ENCODE measurements around the gene SNAP29. TPM values are rescaled to one million over a fixed set of nuclear protein-coding genes. Genes with fewer than 3 reads are reported as not detected.
A peak's percentile ranks its signal among the peaks of the same experiment; 100 is the strongest.

SNAP29 gene
- total and polyA plus RNA-seq, 3 experiments from 2014 or later, result 21.9 to 26.0 (median 23.3) TPM

DNA sequence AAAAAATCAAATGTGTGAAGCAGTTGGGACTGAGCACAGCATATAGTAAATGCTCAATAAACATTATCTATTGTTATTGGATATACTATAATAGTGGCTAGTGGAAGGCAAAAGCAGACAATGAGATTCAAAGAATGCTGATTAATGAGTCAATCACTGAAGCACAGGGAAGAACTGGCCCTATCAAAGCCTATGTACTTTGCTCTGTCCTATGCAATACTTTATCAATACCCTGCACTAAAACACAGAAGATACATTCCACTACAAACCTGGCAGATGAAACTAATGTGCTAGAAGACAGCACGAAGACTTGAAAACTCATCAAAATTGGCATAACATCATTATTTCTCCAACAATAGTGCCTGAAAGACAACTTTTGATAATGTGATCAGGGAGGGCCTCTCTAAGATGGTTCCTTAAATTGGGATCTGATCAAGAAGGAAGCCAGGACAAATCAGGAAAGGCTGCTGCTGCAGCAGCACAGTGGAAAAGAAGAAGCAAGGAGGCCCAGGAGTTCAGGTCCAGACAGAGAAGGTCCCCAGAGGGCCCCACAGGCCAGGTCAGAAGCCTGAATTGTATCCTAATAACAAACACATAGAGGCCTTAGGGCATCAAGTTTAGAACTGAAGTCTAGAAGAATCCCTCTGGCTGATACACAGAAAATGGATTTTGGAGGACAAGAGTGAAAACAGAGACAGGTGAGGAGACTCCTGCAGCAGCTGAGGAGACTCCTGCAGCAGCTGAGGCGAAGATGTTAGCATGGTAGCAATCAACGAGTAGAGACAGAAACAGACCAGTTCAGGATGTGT lies 18.8 kb upstream of the SNAP29 start:
- CTCF ChIA-PET, result no interaction called here

DNA sequence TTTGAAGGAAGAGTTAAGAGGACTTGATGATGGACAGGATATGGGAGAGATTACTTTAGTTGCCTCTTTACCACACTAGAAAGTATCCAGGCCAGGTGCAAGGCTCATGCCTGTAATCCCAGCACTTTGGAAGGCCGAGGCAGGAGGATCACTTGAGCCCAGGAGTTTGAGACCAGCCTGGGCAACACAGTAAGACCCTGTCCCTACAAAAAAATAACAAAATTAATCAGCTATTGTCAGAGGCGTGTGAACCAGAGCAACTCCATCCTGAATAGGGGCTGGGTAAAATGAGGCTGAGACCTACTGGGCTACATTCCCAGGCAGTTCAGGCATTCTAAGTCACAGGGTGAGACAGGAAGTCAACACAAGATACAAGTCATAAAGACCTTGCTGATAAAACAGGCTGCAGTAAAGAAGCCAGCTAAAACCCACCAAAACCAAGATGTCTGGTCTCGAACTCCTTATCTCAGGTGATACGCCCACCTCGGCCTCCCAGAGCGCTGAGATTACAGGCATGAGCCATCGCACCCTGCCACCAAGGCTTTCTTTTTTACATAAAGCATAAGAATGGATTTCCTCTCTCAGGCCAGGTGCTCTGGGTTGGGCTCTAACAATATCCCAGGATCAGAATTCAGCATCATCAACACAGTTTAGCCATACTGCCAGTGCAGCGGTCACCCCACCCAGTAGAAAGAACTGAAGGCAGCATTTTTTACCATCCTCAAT lies 18.0 kb upstream of the SNAP29 start:
- H3K27me3 ChIP-seq (ENCODE audit: insufficient read depth, low read length, poor library complexity, severe bottlenecking), result no peaks in the 10 kb centered on the region
- DNase-seq, result no peak
- H3K4me1 ChIP-seq (ENCODE audit: insufficient read depth, low read length), result peaks cover 22% of the 10 kb centered on the region
- POLR2A ChIA-PET, result interaction anchor here (0.6 kb wide), 1 partner anchor 31 kb away, joined by 3 read pairs; no protein-coding TSS in a partner anchor
- H3K27ac ChIP-seq (ENCODE audit: low read depth, low read length), result no peak overlapping the region
- CTCF ChIA-PET, result no interaction called here
- Mint-ChIP-seq H3K4me3 (peak overlapping the region in 3 of 7 donors; percentile 3 to 77 (median 4)), H3K27me3 (no peaks in the 10 kb centered on the region), H3K27ac (peak overlapping the region in 5 of 8 donors; percentile 17 to 52 (median 31)), H3K36me3 (peaks cover 0 to 6% (median 2%) of the 10 kb centered on the region in 3 donors), H3K9me3 (no peaks in the 10 kb centered on the region), H3K4me1 (peaks cover 53 to 75% (median 60%) of the 10 kb centered on the region in 3 donors)
- no peaks in the 10 kb centered on the region for H3K36me3 ChIP-seq (ENCODE audit: insufficient read depth, low read length)
- H3K9me3 ChIP-seq (ENCODE audit: low read length), result no peaks in the 10 kb centered on the region
- H3K4me3 ChIP-seq (ENCODE audit: low read length), result no peak overlapping the region

More for the DNA sequence above, 18.8 kb upstream of the SNAP29 start:
- Histone ChIP-seq H3K27ac (ENCODE audit: low read depth, low read length) (no peak overlapping the region), H3K9me3 (ENCODE audit: low read length) (no peaks in the 10 kb centered on the region), H3K36me3 (ENCODE audit: insufficient read depth, low read length) (no peaks in the 10 kb centered on the region), H3K4me1 (ENCODE audit: insufficient read depth, low read length) (peaks cover 16% of the 10 kb centered on the region), H3K4me3 (ENCODE audit: low read length) (no peak overlapping the region), H3K27me3 (ENCODE audit: insufficient read depth, low read length, poor library complexity, severe bottlenecking) (no peaks in the 10 kb centered on the region)
- DNase-seq, result no peak
- POLR2A ChIA-PET, result interaction anchor here (0.6 kb wide), 1 partner anchor 31 kb away, joined by 3 read pairs; no protein-coding TSS in a partner anchor
- H3K36me3 Mint-ChIP-seq, result peaks cover 0 to 6% (median 2%) of the 10 kb centered on the region in 3 donors
- H3K4me3 Mint-ChIP-seq, result peak overlapping the region in 1 of 7 donors; percentile 3
- peaks cover 45 to 68% (median 55%) of the 10 kb centered on the region in 3 donors for H3K4me1 Mint-ChIP-seq
- no peaks in the 10 kb centered on the region for H3K27me3 Mint-ChIP-seq
- peak overlapping the region in 5 of 8 donors; percentile 17 to 38 (median 31) for H3K27ac Mint-ChIP-seq
- no peaks in the 10 kb centered on the region for H3K9me3 Mint-ChIP-seq

GRCh38 chr22:20843501-20843900 lies 15.3 kb upstream of the SNAP29 start:
- Histone ChIP-seq H3K9me3 (ENCODE audit: low read length) (no peaks in the 10 kb centered on the region), H3K27ac (ENCODE audit: low read depth, low read length) (no peak overlapping the region), H3K36me3 (ENCODE audit: insufficient read depth, low read length) (no peaks in the 10 kb centered on the region), H3K27me3 (ENCODE audit: insufficient read depth, low read length, poor library complexity, severe bottlenecking) (no peaks in the 10 kb centered on the region), H3K4me1 (ENCODE audit: insufficient read depth, low read length) (peaks cover 22% of the 10 kb centered on the region), H3K4me3 (ENCODE audit: low read length) (no peak overlapping the region)
- ChIA-PET CTCF (no interaction called here), POLR2A (no interaction called here)
- Mint-ChIP-seq H3K27ac (peak overlapping the region in 2 of 8 donors; percentile 2 to 19), H3K27me3 (no peaks in the 10 kb centered on the region), H3K36me3 (peaks cover 0 to 2% (median 1%) of the 10 kb centered on the region in 3 donors), H3K4me3 (no peak overlapping the region), H3K9me3 (no peaks in the 10 kb centered on the region), H3K4me1 (peaks cover 51 to 74% (median 57%) of the 10 kb centered on the region in 3 donors)
- no peak for DNase-seq

GRCh38 chr22:20844055-20845037 lies 14.5 kb upstream of the SNAP29 start:
- Histone ChIP-seq H3K27me3 (ENCODE audit: insufficient read depth, low read length, poor library complexity, severe bottlenecking) (no peaks in the 10 kb centered on the region), H3K4me3 (ENCODE audit: low read length) (no peak overlapping the region), H3K9me3 (ENCODE audit: low read length) (no peaks in the 10 kb centered on the region), H3K4me1 (ENCODE audit: insufficient read depth, low read length) (peaks cover 22% of the 10 kb centered on the region), H3K36me3 (ENCODE audit: insufficient read depth, low read length) (no peaks in the 10 kb centered on the region), H3K27ac (ENCODE audit: low read depth, low read length) (no peak overlapping the region)
- Mint-ChIP-seq H3K4me1 (peaks cover 58 to 77% (median 58%) of the 10 kb centered on the region in 3 donors), H3K27me3 (no peaks in the 10 kb centered on the region), H3K27ac (peak overlapping the region in 3 of 8 donors; percentile 2 to 18 (median 4)), H3K4me3 (no peak overlapping the region), H3K9me3 (no peaks in the 10 kb centered on the region), H3K36me3 (peaks cover 0 to 3% (median 1%) of the 10 kb centered on the region in 3 donors)
- DNase-seq, result no peak
- CTCF ChIA-PET, result no interaction called here
- POLR2A ChIA-PET, result no interaction called here

- H3K9me3 ChIP-seq (ENCODE audit: low read length), result no peaks in the 10 kb centered on the region
- ChIA-PET POLR2A (interaction anchor here (0.7 kb wide), 1 partner anchor 9 kb away, joined by 6 read pairs; no protein-coding TSS in a partner anchor), CTCF (no interaction called here)
- Mint-ChIP-seq H3K9me3 (no peaks in the 10 kb centered on the region), H3K4me1 (peaks cover 40 to 60% (median 47%) of the 10 kb centered on the region in 3 donors), H3K36me3 (peaks cover 0 to 1% (median 1%) of the 10 kb centered on the region in 3 donors), H3K4me3 (no peak overlapping the region), H3K27ac (peak overlapping the region in 1 of 8 donors; percentile 50), H3K27me3 (no peaks in the 10 kb centered on the region)
- no peak overlapping the region for H3K4me3 ChIP-seq (ENCODE audit: low read length)
- no peak for DNase-seq
- peaks cover 11% of the 10 kb centered on the region for H3K4me1 ChIP-seq (ENCODE audit: insufficient read depth, low read length)
- no peak overlapping the region for H3K27ac ChIP-seq (ENCODE audit: low read depth, low read length)
- no peaks in the 10 kb centered on the region for H3K36me3 ChIP-seq (ENCODE audit: insufficient read depth, low read length)
- H3K27me3 ChIP-seq (ENCODE audit: insufficient read depth, low read length, poor library complexity, severe bottlenecking), result no peaks in the 10 kb centered on the region
These were observed 11.4 kb upstream of the SNAP29 start for GRCh38 chr22:20847318-20847822.

GRCh38 chr22:20852076-20852475 lies 6.7 kb upstream of the SNAP29 start:
- peaks cover 47 to 64% (median 54%) of the 10 kb centered on the region in 3 donors for H3K4me1 Mint-ChIP-seq
- peak overlapping the region in 3 of 8 donors; percentile 4 to 78 (median 40) for H3K27ac Mint-ChIP-seq
- ChIA-PET CTCF (interaction anchor here (0.9 kb wide), 1 partner anchor 65 kb away, joined by 3 read pairs; the partner anchor contains the start of gene CRKL), POLR2A (no interaction called here)
- no peaks in the 10 kb centered on the region for H3K36me3 ChIP-seq (ENCODE audit: insufficient read depth, low read length)
- no peak overlapping the region for H3K27ac ChIP-seq (ENCODE audit: low read depth, low read length)
- H3K4me3 ChIP-seq (ENCODE audit: low read length), result no peak overlapping the region
- DNase-seq, result no peak
- peaks cover 0 to 1% (median 0%) of the 10 kb centered on the region in 3 donors for H3K36me3 Mint-ChIP-seq
- no peak overlapping the region for H3K4me3 Mint-ChIP-seq
- H3K4me1 ChIP-seq (ENCODE audit: insufficient read depth, low read length), result peaks cover 41% of the 10 kb centered on the region
- H3K27me3 Mint-ChIP-seq, result no peaks in the 10 kb centered on the region
- H3K9me3 Mint-ChIP-seq, result no peaks in the 10 kb centered on the region
- no peaks in the 10 kb centered on the region for H3K27me3 ChIP-seq (ENCODE audit: insufficient read depth, low read length, poor library complexity, severe bottlenecking)
- no peaks in the 10 kb centered on the region for H3K9me3 ChIP-seq (ENCODE audit: low read length)

- Mint-ChIP-seq H3K27ac (peak overlapping the region in 3 of 8 donors; percentile 2 to 68 (median 40)), H3K4me1 (peaks cover 50 to 67% (median 59%) of the 10 kb centered on the region in 3 donors), H3K4me3 (no peak overlapping the region), H3K36me3 (peaks cover 0 to 1% (median 0%) of the 10 kb centered on the region in 3 donors), H3K27me3 (no peaks in the 10 kb centered on the region), H3K9me3 (no peaks in the 10 kb centered on the region)
- H3K4me1 ChIP-seq (ENCODE audit: insufficient read depth, low read length), result peaks cover 45% of the 10 kb centered on the region
- no peaks in the 10 kb centered on the region for H3K9me3 ChIP-seq (ENCODE audit: low read length)
- no peak overlapping the region for H3K27ac ChIP-seq (ENCODE audit: low read depth, low read length)
- H3K27me3 ChIP-seq (ENCODE audit: insufficient read depth, low read length, poor library complexity, severe bottlenecking), result no peaks in the 10 kb centered on the region
- no peak for DNase-seq
- POLR2A ChIA-PET, result no interaction called here
- CTCF ChIA-PET, result no interaction called here
- no peaks in the 10 kb centered on the region for H3K36me3 ChIP-seq (ENCODE audit: insufficient read depth, low read length)
- H3K4me3 ChIP-seq (ENCODE audit: low read length), result no peak overlapping the region
These were observed 6.3 kb upstream of the SNAP29 start for GRCh38 chr22:20852503-20852902.

Data from CD8-positive, alpha-beta memory T cell (primary cell).